IMR-90 (cell line): ENCODE results near the gene FOXP1.

Experiments used
- CTCF ChIP-seq: conservative IDR thresholded peaks from 2 replicates; pipeline ENCODE4 v1.5.1; 2012; ENCODE audit warnings: mild to moderate bottlenecking, low read depth, low read length, improper control_type of control experiment
- MAFK ChIP-seq: IDR thresholded peaks from 2 replicates; pipeline ENCODE4 v1.6.1; 2012; ENCODE audit warnings: low read depth, low read length, improper control_type of control experiment
- POLR2A ChIP-seq: IDR thresholded peaks from 2 replicates; pipeline ENCODE4 v1.6.1; 2012; ENCODE audit warnings: mild to moderate bottlenecking, low read depth, low read length

GRCh38 chr3:71317749-71318457 lies 265.6 kb downstream of the FOXP1 start:
- TF ChIP-seq POLR2A (no peak), CTCF (no peak), MAFK (no peak)
